GM12878 (cell line): Measurements from ENCODE around the gene CA9. TPM values are rescaled to one million over a fixed set of nuclear protein-coding genes. Genes with fewer than 3 reads are reported as not detected.
A peak's percentile ranks its signal among the peaks of the same experiment; 100 is the strongest.

ENCODE experiments used
- ATAC-seq: fragments of 200-7000 bp; cut with Tn5 transposase; 3 replicates; pipeline ENCODE4 v1.9.1; 2020; ENCODE audit warnings: mild to moderate bottlenecking, moderate library complexity
- BruUV-seq: library from RNA; stranded (reverse); fragments of 400-500 nt; replicated peaks from 2 replicates; lab custom pipeline; 2021; lab: Mats Ljungman, UMichigan
- CTCF ChIA-PET: fragments of 300-600 bp; sonication (Branson Sonifier 250); formaldehyde crosslinking; extraction: SDS; loops from one replicate; lab custom pipeline; 2021; ENCODE audit warnings: inconsistent platforms; lab: Yijun Ruan, JAX
- POLR2A ChIA-PET: fragments of 350-600 bp; formaldehyde crosslinking; extraction: SDS; loops from one replicate; lab custom pipeline; 2021; ENCODE audit warnings: inconsistent platforms; lab: Charles Lee
- RAD21 ChIA-PET: fragments of 300-600 bp; sonication (Branson Sonifier 250); formaldehyde crosslinking; loops from one replicate; lab custom pipeline; 2023; ENCODE audit warnings: antibody characterized with exemption; ENCODE audit not compliant: unreplicated experiment; lab: Charles Lee
- SMC1A ChIA-PET: fragments of 300-600 bp; sonication (Branson Sonifier 250); formaldehyde crosslinking; loops from one replicate; lab custom pipeline; 2023; ENCODE audit not compliant: unreplicated experiment, uncharacterized antibody; lab: Charles Lee
- DNase-seq: peaks from one replicate; pipeline ENCODE4 v3.0.0-alpha.2; 2011; ENCODE audit warnings: low read depth, low spot score
- FAIRE-seq: peaks from 3 replicates; lab custom pipeline; 2011; peaks lifted over from hg19 to GRCh38; lab: Jason Lieb, UNC
- H2AFZ ChIP-seq: 2 replicates; pipeline ENCODE4 v1.6.0; 2011; ENCODE audit warnings: low read depth, low read length, control low read depth; ENCODE audit not compliant: control insufficient read depth
- H3K27ac ChIP-seq: 2 replicates; pipeline ENCODE4 v1.5.1; 2011; ENCODE audit warnings: control low read depth; ENCODE audit not compliant: control insufficient read depth, insufficient read depth
- H3K27me3 ChIP-seq, 2 experiments: replicated peaks in 1 of 2; 2 replicates each; pipeline versions ENCODE4 v1.6.0 to v1.6.1; 2011; ENCODE audit warnings: low read length in 1 of 2; ENCODE audit not compliant: control insufficient read depth in 2 of 2, insufficient read depth in 2 of 2
- H3K36me3 ChIP-seq, 2 experiments: 2 replicates each; pipeline ENCODE4 v1.5.1; 2011; ENCODE audit warnings: low read length in 1 of 2; ENCODE audit not compliant: control insufficient read depth in 2 of 2, insufficient read depth in 2 of 2
- H3K4me1 ChIP-seq: 2 replicates; pipeline ENCODE4 v1.6.1; 2011; ENCODE audit warnings: mild to moderate bottlenecking, low read length, moderate library complexity, mixed read lengths; ENCODE audit not compliant: control insufficient read depth, insufficient read depth
- H3K4me2 ChIP-seq: 2 replicates; pipeline ENCODE4 v1.6.0; 2011; ENCODE audit warnings: control low read depth; ENCODE audit not compliant: control insufficient read depth, insufficient read depth
- H3K4me3 ChIP-seq: fragments of 200-600 bp; sonication (generic); 2 replicates; pipeline ENCODE4 v1.5.1; 2016
- H3K79me2 ChIP-seq: 2 replicates; pipeline ENCODE4 v1.6.0; 2011; ENCODE audit warnings: low read length; ENCODE audit not compliant: control insufficient read depth, insufficient read depth
- H3K9ac ChIP-seq: 2 replicates; pipeline ENCODE4 v1.8.0; 2011; ENCODE audit warnings: low read length, control low read depth, mixed read lengths; ENCODE audit not compliant: control insufficient read depth, insufficient read depth
- H3K9me3 ChIP-seq: replicated peaks from 3 replicates; pipeline ENCODE4 v1.5.1; 2011; ENCODE audit warnings: mild to moderate bottlenecking, low read length; ENCODE audit not compliant: control insufficient read depth, insufficient read depth
- H4K20me1 ChIP-seq: 2 replicates; pipeline ENCODE4 v1.6.0; 2011; ENCODE audit not compliant: control insufficient read depth, insufficient read depth
- IKZF1 ChIP-seq: fragments of 450-650 bp; conservative IDR thresholded peaks from 2 replicates; pipeline ENCODE4 v1.6.1; 2017; ENCODE audit warnings: antibody characterized with exemption, mild to moderate bottlenecking
- MXI1 ChIP-seq: fragments of 150-350 bp; IDR thresholded peaks from 2 replicates; pipeline ENCODE4 v1.6.1; 2011; ENCODE audit warnings: low read depth, mild to moderate bottlenecking, inconsistent platforms, low read length, improper control_type of control experiment
- SRF ChIP-seq, 2 experiments: IDR thresholded peaks; 2 replicates each; pipeline ENCODE4 v1.6.1; 2011; ENCODE audit warnings: low read depth in 2 of 2, low read length in 2 of 2, mild to moderate bottlenecking in 1 of 2, moderate library complexity in 1 of 2
- TCF3 ChIP-seq: IDR thresholded peaks from 2 replicates; pipeline ENCODE4 v1.6.1; 2012; ENCODE audit warnings: low read depth, mild to moderate bottlenecking, low read length, borderline replicate concordance; ENCODE audit not compliant: insufficient read depth
- WGBS: methylation state at CpG from one replicate; pipeline ENCODE4 v1.1.6; 2016; ENCODE audit warnings: low lambda C conversion rate; ENCODE audit not compliant: insufficient replicate concordance, insufficient coverage; ENCODE audit errors: missing lambda C conversion rate; 5-methylcytosine and 5-hydroxymethylcytosine counted together
- in situ Hi-C: fragments of 300-500 bp; cut with MboI; formaldehyde crosslinking; loops from 9 replicates; pipeline ENCODE4 v1.14.3; 2018; ENCODE audit warnings: mixed read lengths
- intact Hi-C: fragments of 100-400 bp; cut with micrococcal nuclease; formaldehyde crosslinking; loops from one replicate; pipeline ENCODE4 v1.14.2; 2022; ENCODE audit not compliant: unreplicated experiment
- polyA plus RNA-seq, 11 experiments: library from polyadenylated mRNA; depleted of rRNA in 4 of 11; unstranded in 6 of 11; stranded (reverse) in 5 of 11; fragments of >200 nt; fragmentation: Nextera tagmentation in 4 of 11; fragmentation: Illumina TruSeq in 1 of 11; extraction: Ambion mirVana in 4 of 11; extraction: Trizol in 1 of 11; gene quantifications; 1 replicate in 1 of 11; 2 replicates in 10 of 11; pipeline versions ENCODE4 v1.2.1 to v1.2.3, GENCODE V29; 2011 to 2016; ENCODE audit warnings: inconsistent platforms in 2 of 11, missing spikeins in 2 of 11, low read depth in 1 of 11
- total RNA-seq, 4 experiments: library from RNA; depleted of rRNA in 3 of 4; stranded (reverse); fragments of >200 nt in 3 of 4; fragmentation: Illumina TruSeq in 1 of 4; extraction: Trizol in 1 of 4; gene quantifications; 2 replicates each; pipeline versions ENCODE4 v1.2.1 to v1.2.3, GENCODE V29; 2013 to 2021

Gene CA9
- total and polyA plus RNA-seq, 10 of the 15 experiments (the other 5 are each of a cell fraction or from before 2014, with no cell fraction given): 0.53 to 6.6 (median 1.2) TPM

GRCh38 chr9:35690614-35691333 lies 17.0 kb downstream of the CA9 start:
- intact Hi-C loops (no loop called here), in situ Hi-C loops (no loop called here)
- H3K27ac ChIP-seq: no peak overlapping the region
- FAIRE-seq: no peak
- no peaks in the 10 kb centered on the region for H3K27me3 ChIP-seq
- peaks cover 3% of the 10 kb centered on the region; the same call in 1 of the 2 replicates for H3K4me1 ChIP-seq
- peak overlapping the region; percentile 53 for H3K9ac ChIP-seq
- H3K9me3 ChIP-seq: no peaks in the 10 kb centered on the region
- RAD21 ChIA-PET: interaction anchor here (0.6 to 2.0 kb wide), 5 partner anchors 21 to 87 kb away, joined by 3 to 7 read pairs (median 4); partner anchors contain the start of gene CCDC107
- H2AFZ ChIP-seq: peak overlapping the region; percentile 79
- no peak for TF ChIP-seq IKZF1
- no peak for TF ChIP-seq MXI1
- no peak for TF ChIP-seq TCF3
- peak in 1 of 2 experiments; percentile 67; a peak in 1 of 4 replicates for TF ChIP-seq SRF (IDR thresholded peaks at IDR 0.05; ENCODE audit: low read depth in 2 of 2, low read length in 2 of 2)
- TF ChIP-seq, all 136 proteins: peak for 1
- DNase-seq: no peak
- no TSS peak for BruUV-seq
- 1% methylated on average over 28 of the region's 61 CpGs for WGBS
- H3K36me3 ChIP-seq: peaks cover under 1 to 1% of the 10 kb centered on the region in 2 experiments; a peak in 1 of 4 replicates
- H3K4me3 ChIP-seq: peak overlapping the region; percentile 87
- ATAC-seq: peak; percentile 47
- peak overlapping the region; percentile 90 for H3K4me2 ChIP-seq
- SMC1A ChIA-PET: interaction anchor here (0.6 to 1.4 kb wide), 5 partner anchors 29 to 1395 kb away, joined by 3 to 4 read pairs (median 3); no protein-coding TSS in a partner anchor
- H3K79me2 ChIP-seq: no peaks in the 10 kb centered on the region; the same call in 1 of the 2 replicates
- CTCF ChIA-PET: interaction anchor here (0.9 to 15.2 kb wide), 6 partner anchors 30 to 87 kb away, joined by 3 to 227 read pairs (median 5); partner anchors contain the start of genes ARHGEF39, CCDC107 and RMRP
- no peaks in the 10 kb centered on the region for H4K20me1 ChIP-seq
- POLR2A ChIA-PET: interaction anchor here (0.7 to 2.7 kb wide), 7 partner anchors 19 to 74 kb away, joined by 3 to 13 read pairs (median 4); partner anchors contain the start of genes CREB3 and TLN1
